ENCODE data around the gene TTYH3.

GRCh38 chr7:2659556-2660358 is 28.0 kb downstream of the TTYH3 start:
- TF ChIP-seq CTCF (IDR thresholded peaks at IDR 0.05) (no peak), POLR2A (IDR thresholded peaks at IDR 0.05) (no peak)

All from uterus (tissue), 2 donors.